Psoas muscle (tissue), 8 donors: ENCODE data around the gene ATAD3C. TPM values are rescaled to one million over a fixed set of nuclear protein-coding genes. Genes with fewer than 3 reads are reported as not detected.

Experiments
- ATAC-seq, 4 donors: fragments of 200-7000 bp; cut with Tn5 transposase; one replicate each; pipeline ENCODE4 v1.9.1; 2020; ENCODE audit warnings: moderate library complexity in 3 of 4, mild to moderate bottlenecking in 2 of 4
- DNase-seq, 2 donors: peaks; one replicate each; pipeline ENCODE4 v3.0.0-alpha.2; 2020
- H3K27ac ChIP-seq: fragments of 200-600 bp; one replicate; pipeline ENCODE4 v1.8.0; 2022
- H3K27me3 ChIP-seq, 3 donors: fragments of 200-600 bp in 1 of 3; one replicate each; pipeline versions ENCODE4 v1.6.1 to v1.8.0; 2013 to 2022; ENCODE audit warnings: low read length in 2 of 3, mild to moderate bottlenecking in 2 of 3, moderate library complexity in 1 of 3; ENCODE audit not compliant: insufficient read depth in 3 of 3
- H3K36me3 ChIP-seq, 2 donors: fragments of 200-600 bp in 1 of 2; one replicate each; pipeline versions ENCODE4 v1.6.1 to v1.8.0; 2013 to 2022; ENCODE audit warnings: low read depth in 1 of 2, mild to moderate bottlenecking in 1 of 2, moderate library complexity in 1 of 2; ENCODE audit not compliant: insufficient read depth in 1 of 2
- H3K4me1 ChIP-seq: fragments of 200-600 bp; one replicate; pipeline ENCODE4 v1.8.0; 2022
- H3K4me3 ChIP-seq: fragments of 200-600 bp; one replicate; pipeline ENCODE4 v1.8.0; 2022; ENCODE audit warnings: mild to moderate bottlenecking
- H3K9me3 ChIP-seq: fragments of 200-600 bp; one replicate; pipeline ENCODE4 v1.8.0; 2022
- CTCF ChIP-seq: fragments of 200-600 bp; IDR thresholded peaks from one replicate; pipeline ENCODE4 v1.8.0; 2022; ENCODE audit warnings: antibody characterized with exemption
- WGBS, 3 donors: extraction: QIAGEN DNeasy Blood & Tissue Kit; methylation state at CpG; one replicate each; pipeline versions ENCODE4 v1.1.6 to v1.1.7; 2013; 5-methylcytosine and 5-hydroxymethylcytosine counted together
- intact Hi-C, 2 donors: fragments of 100-400 bp; cut with DNase I; formaldehyde crosslinking; loops; one replicate each; pipeline versions ENCODE4 v1.11.0 to v1.14.2; 2022
- polyA plus RNA-seq, 3 donors: library from polyadenylated mRNA; stranded (reverse); fragments of 200-250 nt; gene quantifications; one replicate each; pipeline ENCODE4 v1.2.3, GENCODE V29; 2013
- total RNA-seq, 4 donors: library from RNA; stranded (reverse); fragmentation: NEBNext Ultra II Directional in 2 of 4; extraction: Animal tissue kit (Norgen Biotek cat#: 25700) in 2 of 4; gene quantifications; one replicate each; pipeline versions ENCODE4 v1.2.1 to v1.2.4, GENCODE V29; 2021 to 2023
- donor health status: healthy with polysubstance abuse.
- donor health status: DM: no; HTN: no; CAD: no; lungs with moderate emphysema.
- donor health status: Bipolar disorder and iron deficiency.
- donor health status: healthy.
- donor health status: DM: yes; HTN: yes; CAD: no.
- donor health status: DM: no; HTN: no; CAD: no.
- donor health status: DM: no; HTN: no; CAD: no.
- donor health status: DM: yes; HTN: yes; CAD: no.

The ATAD3C gene
- total and polyA plus RNA-seq, 7 donors, result 0.12 to 0.99 (median 0.55) TPM

- ATAC-seq, result peak in 3 of 4 donors; percentile 20 to 26 (median 26)
- Histone ChIP-seq H3K36me3 (no peaks in the 10 kb centered on the region), H3K4me3 (peak overlapping the region; percentile 32), H3K27me3 (peaks cover 0 to 10% (median 2%) of the 10 kb centered on the region in 3 donors), H3K4me1 (peaks cover 22% of the 10 kb centered on the region), H3K9me3 (no peaks in the 10 kb centered on the region), H3K27ac (peak overlapping the region; percentile 66)
- TF ChIP-seq CTCF, result no peak
- intact Hi-C loops, result no loop called here
- 41 to 51% (median 47%) methylated on average over 5 of the region's 5 CpGs for WGBS, 3 donors
- DNase-seq, result peak; percentile 76 to 90
These were observed 17.6 kb upstream of the ATAD3C start for GRCh38 chr1:1431845-1432273.

DNA sequence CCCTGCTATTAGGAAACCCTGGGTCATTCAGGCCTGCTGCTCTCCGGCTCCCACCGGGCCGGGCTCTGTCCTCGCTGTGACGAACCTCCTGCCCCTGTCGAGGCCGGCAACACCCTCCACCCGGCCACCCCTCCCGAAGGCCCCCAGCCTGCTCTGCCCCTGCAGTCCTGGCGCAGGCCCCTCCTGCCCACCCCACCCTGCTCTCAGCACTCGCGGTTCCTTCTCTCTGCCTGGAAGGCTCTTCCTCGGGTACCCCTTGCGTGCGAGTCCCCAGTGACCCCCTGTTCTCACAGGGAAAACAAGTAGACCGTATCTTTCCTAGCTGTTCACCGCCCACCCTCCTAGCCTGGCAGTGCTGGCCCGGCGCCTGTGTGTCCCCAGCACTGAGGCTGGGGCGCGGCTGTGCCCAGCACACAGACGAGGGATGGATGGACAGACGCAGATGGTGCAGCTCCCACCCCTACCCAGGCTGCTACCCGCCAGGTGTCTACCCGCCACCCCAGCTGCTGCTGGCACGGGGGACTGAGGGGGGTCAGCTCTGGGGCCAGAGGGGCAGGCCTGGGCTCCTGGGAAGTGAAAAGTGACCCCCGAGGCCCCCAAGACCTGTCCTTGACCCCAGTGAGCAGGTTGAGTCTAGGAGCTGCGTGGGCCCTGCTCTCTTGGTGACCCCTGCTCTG is 17.1 kb upstream of the ATAD3C start:
- intact Hi-C loops, result no loop called here
- DNase-seq, result no peak
- H3K4me1 ChIP-seq, result peaks cover 25% of the 10 kb centered on the region
- H3K36me3 ChIP-seq, result no peaks in the 10 kb centered on the region
- H3K4me3 ChIP-seq, result peak overlapping the region; percentile 22
- TF ChIP-seq CTCF, result no peak
- no peak for ATAC-seq
- peak overlapping the region; percentile 66 for H3K27ac ChIP-seq
- H3K9me3 ChIP-seq, result no peaks in the 10 kb centered on the region
- WGBS, 3 donors, result 57 to 66% (median 64%) methylated on average over 25 to 28 of the region's 28 CpGs
- peaks cover 0 to 14% (median 2%) of the 10 kb centered on the region in 3 donors for H3K27me3 ChIP-seq

DNA sequence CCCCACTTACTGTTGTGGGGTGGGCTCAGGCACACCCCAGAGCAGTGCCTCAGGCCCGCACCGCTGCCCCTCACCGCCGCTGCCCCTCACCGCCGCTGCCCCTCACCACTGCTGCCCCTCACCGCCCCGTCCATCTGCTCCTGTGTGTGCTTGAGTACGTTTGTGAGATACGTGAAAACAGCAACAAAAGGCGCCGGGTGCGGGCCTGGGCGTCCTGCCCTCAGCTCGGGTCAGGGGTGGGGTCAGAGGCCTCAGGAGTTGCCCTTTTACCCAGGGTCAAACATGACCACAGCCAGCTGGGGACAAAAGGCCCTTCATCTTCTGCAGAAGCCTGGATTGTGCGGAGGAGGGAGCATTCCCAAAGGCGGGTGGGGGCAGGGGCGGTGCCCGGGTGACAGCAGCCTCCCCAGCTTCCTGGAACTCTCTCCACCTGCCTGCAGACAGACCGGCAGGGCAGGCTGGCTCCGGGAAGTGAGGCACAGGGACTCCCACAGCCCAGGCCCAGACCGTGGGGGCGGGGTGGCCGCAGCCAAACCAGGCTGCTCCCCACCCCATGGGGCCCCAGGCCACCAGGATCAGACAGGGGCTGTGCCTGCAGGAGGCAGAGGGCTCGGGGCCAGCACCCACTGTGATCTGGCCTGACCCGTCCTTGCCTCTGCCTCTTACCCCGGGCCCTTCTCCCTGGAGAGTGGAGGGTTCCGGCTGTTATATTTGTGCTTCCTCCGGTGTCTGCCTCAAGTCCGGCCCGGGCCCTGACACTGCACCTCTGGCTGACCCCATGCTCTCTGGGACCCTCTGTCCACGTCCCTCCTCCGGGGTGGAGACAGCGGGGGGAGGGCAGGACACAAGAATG is 16.3 kb upstream of the ATAD3C start:
- no peaks in the 10 kb centered on the region for H3K9me3 ChIP-seq
- peak; percentile 50 to 76 for DNase-seq
- ATAC-seq, result peak; percentile 8 to 29 (median 18)
- intact Hi-C loops, result no loop called here
- H3K4me3 ChIP-seq, result peak overlapping the region; percentile 38
- H3K36me3 ChIP-seq, result no peaks in the 10 kb centered on the region
- H3K27me3 ChIP-seq, result peaks cover 0 to 13% (median 0%) of the 10 kb centered on the region in 3 donors
- 50 to 66% (median 50%) methylated on average over 31 to 34 of the region's 34 CpGs for WGBS, 3 donors
- peaks cover 25% of the 10 kb centered on the region for H3K4me1 ChIP-seq
- no peak for TF ChIP-seq CTCF
- peak overlapping the region; percentile 75 for H3K27ac ChIP-seq

DNA sequence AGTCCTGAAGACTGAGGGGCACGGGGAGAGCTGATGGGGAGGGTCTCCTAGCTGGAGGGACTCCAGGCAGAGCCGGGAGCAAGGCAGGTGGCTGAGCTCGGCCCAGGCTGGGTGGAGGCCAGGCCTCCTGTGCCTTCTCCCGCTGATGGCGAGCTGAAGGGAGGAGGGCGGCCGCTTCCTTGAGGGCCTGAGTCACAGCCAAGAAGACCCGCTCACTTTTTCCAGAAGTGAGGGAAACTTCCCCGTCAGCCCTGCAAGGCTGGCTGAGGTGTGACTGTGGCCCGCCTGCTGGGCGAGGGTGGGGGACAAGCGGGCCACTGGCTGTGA is 15.7 kb upstream of the ATAD3C start:
- H3K27me3 ChIP-seq, result peaks cover 0 to 8% (median 0%) of the 10 kb centered on the region in 3 donors
- TF ChIP-seq CTCF, result no peak
- H3K4me1 ChIP-seq, result peaks cover 25% of the 10 kb centered on the region
- peak overlapping the region; percentile 75 for H3K27ac ChIP-seq
- intact Hi-C loops, result no loop called here
- H3K36me3 ChIP-seq, result no peaks in the 10 kb centered on the region
- H3K4me3 ChIP-seq, result peak overlapping the region; percentile 38
- no peak for DNase-seq
- ATAC-seq, result no peak
- no peaks in the 10 kb centered on the region for H3K9me3 ChIP-seq
- WGBS, 3 donors, result 35 to 56% (median 46%) methylated on average over 10 to 12 of the region's 12 CpGs
